GM12878 (cell line): ENCODE measurements around the gene NDC1. TPM values are rescaled to one million over a fixed set of nuclear protein-coding genes. Genes with fewer than 3 reads are reported as not detected.

Experiments
- ATAC-seq: fragments of 200-7000 bp; cut with Tn5 transposase; 3 replicates; pipeline ENCODE4 v1.9.1; 2020; ENCODE audit warnings: mild to moderate bottlenecking, moderate library complexity
- BruUV-seq: library from RNA; stranded (reverse); fragments of 400-500 nt; replicated peaks from 2 replicates; lab custom pipeline; 2021; lab: Mats Ljungman, UMichigan
- CTCF ChIA-PET: fragments of 300-600 bp; sonication (Branson Sonifier 250); formaldehyde crosslinking; extraction: SDS; loops from one replicate; lab custom pipeline; 2021; ENCODE audit warnings: inconsistent platforms; lab: Yijun Ruan, JAX
- POLR2A ChIA-PET: fragments of 350-600 bp; formaldehyde crosslinking; extraction: SDS; loops from one replicate; lab custom pipeline; 2021; ENCODE audit warnings: inconsistent platforms; lab: Charles Lee
- RAD21 ChIA-PET: fragments of 300-600 bp; sonication (Branson Sonifier 250); formaldehyde crosslinking; loops from one replicate; lab custom pipeline; 2023; ENCODE audit warnings: antibody characterized with exemption; ENCODE audit not compliant: unreplicated experiment; lab: Charles Lee
- SMC1A ChIA-PET: fragments of 300-600 bp; sonication (Branson Sonifier 250); formaldehyde crosslinking; loops from one replicate; lab custom pipeline; 2023; ENCODE audit not compliant: unreplicated experiment, uncharacterized antibody; lab: Charles Lee
- DNase-seq: peaks from one replicate; pipeline ENCODE4 v3.0.0-alpha.2; 2011; ENCODE audit warnings: low read depth, low spot score
- FAIRE-seq: peaks from 3 replicates; lab custom pipeline; 2011; peaks lifted over from hg19 to GRCh38; lab: Jason Lieb, UNC
- H2AFZ ChIP-seq: 2 replicates; pipeline ENCODE4 v1.6.0; 2011; ENCODE audit warnings: low read depth, low read length, control low read depth; ENCODE audit not compliant: control insufficient read depth
- H3K27ac ChIP-seq: 2 replicates; pipeline ENCODE4 v1.5.1; 2011; ENCODE audit warnings: control low read depth; ENCODE audit not compliant: control insufficient read depth, insufficient read depth
- H3K27me3 ChIP-seq, 2 experiments: replicated peaks in 1 of 2; 2 replicates each; pipeline versions ENCODE4 v1.6.0 to v1.6.1; 2011; ENCODE audit warnings: low read length in 1 of 2; ENCODE audit not compliant: control insufficient read depth in 2 of 2, insufficient read depth in 2 of 2
- H3K36me3 ChIP-seq, 2 experiments: 2 replicates each; pipeline ENCODE4 v1.5.1; 2011; ENCODE audit warnings: low read length in 1 of 2; ENCODE audit not compliant: control insufficient read depth in 2 of 2, insufficient read depth in 2 of 2
- H3K4me1 ChIP-seq: 2 replicates; pipeline ENCODE4 v1.6.1; 2011; ENCODE audit warnings: mild to moderate bottlenecking, low read length, moderate library complexity, mixed read lengths; ENCODE audit not compliant: control insufficient read depth, insufficient read depth
- H3K4me2 ChIP-seq: 2 replicates; pipeline ENCODE4 v1.6.0; 2011; ENCODE audit warnings: control low read depth; ENCODE audit not compliant: control insufficient read depth, insufficient read depth
- H3K4me3 ChIP-seq: fragments of 200-600 bp; sonication (generic); 2 replicates; pipeline ENCODE4 v1.5.1; 2016
- H3K79me2 ChIP-seq: 2 replicates; pipeline ENCODE4 v1.6.0; 2011; ENCODE audit warnings: low read length; ENCODE audit not compliant: control insufficient read depth, insufficient read depth
- H3K9ac ChIP-seq: 2 replicates; pipeline ENCODE4 v1.8.0; 2011; ENCODE audit warnings: low read length, control low read depth, mixed read lengths; ENCODE audit not compliant: control insufficient read depth, insufficient read depth
- H3K9me3 ChIP-seq: replicated peaks from 3 replicates; pipeline ENCODE4 v1.5.1; 2011; ENCODE audit warnings: mild to moderate bottlenecking, low read length; ENCODE audit not compliant: control insufficient read depth, insufficient read depth
- H4K20me1 ChIP-seq: 2 replicates; pipeline ENCODE4 v1.6.0; 2011; ENCODE audit not compliant: control insufficient read depth, insufficient read depth
- CHD4 ChIP-seq: fragments of 200-600 bp; sonication (generic); IDR thresholded peaks from 2 replicates; pipeline ENCODE4 v1.6.1; 2016; ENCODE audit warnings: mild to moderate bottlenecking
- IKZF2 ChIP-seq, 2 experiments: fragments of 450-650 bp; IDR thresholded peaks; 2 replicates each; pipeline ENCODE4 v1.6.1; 2017; ENCODE audit warnings: mild to moderate bottlenecking in 2 of 2, moderate library complexity in 2 of 2
- KAT2A ChIP-seq: conservative IDR thresholded peaks from 2 replicates; pipeline ENCODE4 v1.6.1; 2011; ENCODE audit warnings: low read depth, low read length; ENCODE audit not compliant: control insufficient read depth
- MEF2B ChIP-seq: fragments of 450-650 bp; IDR thresholded peaks from 2 replicates; pipeline ENCODE4 v1.6.1; 2018; ENCODE audit warnings: mild to moderate bottlenecking, moderate library complexity; ENCODE audit not compliant: partially characterized antibody, poor library complexity, severe bottlenecking
- NFXL1 ChIP-seq: fragments of 450-650 bp; IDR thresholded peaks from 2 replicates; pipeline ENCODE4 v1.6.1; 2017; ENCODE audit warnings: antibody characterized with exemption, mild to moderate bottlenecking, borderline replicate concordance
- NFYB ChIP-seq: IDR thresholded peaks from 2 replicates; pipeline ENCODE4 v1.6.1; 2011; ENCODE audit warnings: low read depth, mild to moderate bottlenecking, low read length, improper control_type of control experiment, moderate library complexity; ENCODE audit not compliant: insufficient read depth
- PAX5 ChIP-seq: IDR thresholded peaks from 2 replicates; pipeline ENCODE4 v1.6.1; 2011; ENCODE audit warnings: low read depth, low read length, borderline replicate concordance
- POU2F2 ChIP-seq: IDR thresholded peaks from 3 replicates; pipeline ENCODE4 v1.6.1; 2011; ENCODE audit warnings: low read depth, mild to moderate bottlenecking, low read length, borderline replicate concordance
- PRDM15 ChIP-seq: fragments of 450-650 bp; formaldehyde crosslinking; IDR thresholded peaks from 2 replicates; pipeline ENCODE4 v1.4.0; 2020; ENCODE audit warnings: mild to moderate bottlenecking, moderate library complexity
- RB1 ChIP-seq: fragments of 450-650 bp; formaldehyde crosslinking; IDR thresholded peaks from 2 replicates; pipeline ENCODE4 v1.6.1; 2017; ENCODE audit warnings: mild to moderate bottlenecking, borderline replicate concordance
- RBBP5 ChIP-seq: fragments of 200-600 bp; sonication (generic); conservative IDR thresholded peaks from 2 replicates; pipeline ENCODE4 v1.6.1; 2016
- SREBF1 ChIP-seq: IDR thresholded peaks from 2 replicates; pipeline ENCODE4 v1.6.1; 2012; ENCODE audit warnings: mild to moderate bottlenecking, low read length
- TAF1 ChIP-seq: IDR thresholded peaks from 2 replicates; pipeline ENCODE4 v1.6.1; 2011; ENCODE audit warnings: mild to moderate bottlenecking, low read depth, low read length, borderline replicate concordance
- WRNIP1 ChIP-seq: IDR thresholded peaks from 2 replicates; pipeline ENCODE4 v1.6.1; 2011; ENCODE audit warnings: low read depth, low read length, improper control_type of control experiment, borderline replicate concordance
- WGBS: methylation state at CpG from one replicate; pipeline ENCODE4 v1.1.6; 2016; ENCODE audit warnings: low lambda C conversion rate; ENCODE audit not compliant: insufficient replicate concordance, insufficient coverage; ENCODE audit errors: missing lambda C conversion rate; 5-methylcytosine and 5-hydroxymethylcytosine counted together
- in situ Hi-C: fragments of 300-500 bp; cut with MboI; formaldehyde crosslinking; loops from 9 replicates; pipeline ENCODE4 v1.14.3; 2018; ENCODE audit warnings: mixed read lengths
- intact Hi-C: fragments of 100-400 bp; cut with micrococcal nuclease; formaldehyde crosslinking; loops from one replicate; pipeline ENCODE4 v1.14.2; 2022; ENCODE audit not compliant: unreplicated experiment
- polyA plus RNA-seq, 11 experiments: library from polyadenylated mRNA; depleted of rRNA in 4 of 11; unstranded in 6 of 11; stranded (reverse) in 5 of 11; fragments of >200 nt; fragmentation: Nextera tagmentation in 4 of 11; fragmentation: Illumina TruSeq in 1 of 11; extraction: Ambion mirVana in 4 of 11; extraction: Trizol in 1 of 11; gene quantifications; 1 replicate in 1 of 11; 2 replicates in 10 of 11; pipeline versions ENCODE4 v1.2.1 to v1.2.3, GENCODE V29; 2011 to 2016; ENCODE audit warnings: inconsistent platforms in 2 of 11, missing spikeins in 2 of 11, low read depth in 1 of 11
- total RNA-seq, 4 experiments: library from RNA; depleted of rRNA in 3 of 4; stranded (reverse); fragments of >200 nt in 3 of 4; fragmentation: Illumina TruSeq in 1 of 4; extraction: Trizol in 1 of 4; gene quantifications; 2 replicates each; pipeline versions ENCODE4 v1.2.1 to v1.2.3, GENCODE V29; 2013 to 2021

Gene NDC1
- total and polyA plus RNA-seq, 10 of the 15 experiments (the other 5 are each of a cell fraction or from before 2014, with no cell fraction given): 20.2 to 77.6 (median 47.1) TPM

DNA sequence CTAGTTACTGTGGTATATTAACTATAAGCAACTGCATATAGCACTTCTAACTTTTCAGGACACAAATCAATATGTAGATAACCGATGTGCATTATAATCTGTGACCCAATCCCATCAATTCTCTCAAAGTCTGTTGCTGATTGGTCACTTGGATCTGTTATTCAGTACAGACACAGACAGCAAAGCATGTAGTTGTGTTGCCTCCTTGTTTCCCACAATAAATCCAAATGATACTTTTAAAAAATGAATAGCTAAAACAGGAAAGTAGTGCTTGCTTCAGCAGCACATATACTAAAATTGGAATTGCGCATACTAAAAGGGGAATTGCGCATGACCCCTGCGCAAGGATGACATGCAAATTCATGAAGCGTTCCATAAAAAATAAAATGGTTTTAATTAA lies 28.1 kb downstream of the NDC1 start:
- no peaks in the 10 kb centered on the region for H3K27me3 ChIP-seq
- no peak for TF ChIP-seq IKZF2 (IDR thresholded peaks at IDR 0.05)
- no peak overlapping the region for H3K27ac ChIP-seq
- BruUV-seq: no TSS peak
- no peak overlapping the region for H2AFZ ChIP-seq
- no peak overlapping the region for H3K4me3 ChIP-seq
- no peak overlapping the region for H3K4me2 ChIP-seq
- ATAC-seq (no peak), FAIRE-seq (no peak), DNase-seq (no peak)
- H3K9me3 ChIP-seq: no peaks in the 10 kb centered on the region; the same call in 2 of the 3 replicates
- SMC1A ChIA-PET: no interaction called here
- in situ Hi-C loops: no loop called here
- 99% methylated on average over 5 of the region's 5 CpGs for WGBS
- no peak overlapping the region for H3K9ac ChIP-seq
- H3K36me3 ChIP-seq: peaks cover 5 to 23% of the 10 kb centered on the region in 2 experiments
- POLR2A ChIA-PET: no interaction called here
- H4K20me1 ChIP-seq: no peaks in the 10 kb centered on the region
- RAD21 ChIA-PET: no interaction called here
- CTCF ChIA-PET: interaction anchor here (1.2 to 1.9 kb wide), 2 partner anchors 10 to 96 kb away, joined by 4 to 10 read pairs; no protein-coding TSS in a partner anchor
- no peaks in the 10 kb centered on the region for H3K4me1 ChIP-seq
- H3K79me2 ChIP-seq: no peaks in the 10 kb centered on the region
- intact Hi-C loops: no loop called here

DNA sequence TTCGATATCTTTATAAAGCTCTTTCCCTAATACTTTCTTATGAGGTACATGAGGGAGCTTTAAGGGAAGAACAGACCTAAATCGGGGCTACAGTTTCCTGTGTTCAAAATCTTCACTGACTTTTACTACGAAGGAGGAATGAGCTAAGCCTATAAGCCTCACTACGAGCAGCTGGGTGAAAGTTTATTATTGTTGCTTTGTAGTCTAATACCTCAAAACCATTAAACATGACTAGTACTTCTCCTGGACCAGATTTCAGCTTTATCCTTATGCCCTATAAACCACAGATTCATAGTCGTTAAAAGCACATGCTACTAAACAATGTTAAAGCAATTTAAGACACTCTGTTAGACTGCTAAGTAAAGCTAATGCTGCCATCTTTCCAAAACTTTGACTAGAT lies 30.2 kb downstream of the NDC1 start:
- DNase-seq: no peak
- 96% methylated on average over 5 of the region's 5 CpGs for WGBS
- no peak overlapping the region for H3K4me2 ChIP-seq
- ChIA-PET CTCF (interaction anchor here (1.7 kb wide), 1 partner anchor 12 kb away, joined by 5 read pairs; no protein-coding TSS in a partner anchor), SMC1A (interaction anchor here (1.0 kb wide), 1 partner anchor 27 kb away, joined by 4 read pairs; no protein-coding TSS in a partner anchor), RAD21 (no interaction called here), POLR2A (no interaction called here)
- H3K79me2 ChIP-seq: no peaks in the 10 kb centered on the region
- in situ Hi-C loops (no loop called here), intact Hi-C loops (no loop called here)
- H3K27me3 ChIP-seq: no peaks in the 10 kb centered on the region
- no peaks in the 10 kb centered on the region; the same call in 2 of the 3 replicates for H3K9me3 ChIP-seq
- peaks cover 7 to 27% of the 10 kb centered on the region in 2 experiments for H3K36me3 ChIP-seq
- no peaks in the 10 kb centered on the region for H4K20me1 ChIP-seq
- H3K9ac ChIP-seq: no peak overlapping the region
- H3K4me1 ChIP-seq: no peaks in the 10 kb centered on the region
- no peak overlapping the region for H3K27ac ChIP-seq
- no peak overlapping the region for H3K4me3 ChIP-seq
- no peak overlapping the region for H2AFZ ChIP-seq
- no TSS peak for BruUV-seq
- no peak for FAIRE-seq
- no peak for TF ChIP-seq WRNIP1
- no peak for TF ChIP-seq TAF1
- no peak for TF ChIP-seq NFYB
- TF ChIP-seq KAT2A: no peak
- no peak for TF ChIP-seq PRDM15 (CRISPR knock-in tag)
- no peak for TF ChIP-seq POU2F2
- TF ChIP-seq RBBP5: no peak
- TF ChIP-seq RB1: no peak
- TF ChIP-seq MEF2B: no peak
- TF ChIP-seq PAX5: no peak
- no peak for TF ChIP-seq SREBF1
- no peak for TF ChIP-seq NFXL1
- no peak for TF ChIP-seq CHD4
- no peak for ATAC-seq
